ENCODE measurements around the gene SLC7A8. TPM values are rescaled to one million over a fixed set of nuclear protein-coding genes. Genes with fewer than 3 reads are reported as not detected.

SLC7A8 gene
- total and polyA plus RNA-seq, 4 experiments from 2014 or later = 0.56 to 4.1 (median 1.5) TPM

- H3K9me3 ChIP-seq (ENCODE audit: control insufficient read depth in 1 of 2, low read length in 2 of 2) = no peaks in the 10 kb centered on the region
- CTCF ChIA-PET (ENCODE audit: partially characterized antibody) = interaction anchor here (1.0 kb wide), 1 partner anchor 17 kb away, joined by 3 read pairs; no protein-coding TSS in a partner anchor
- Mint-ChIP-seq H3K27ac (no peak overlapping the region), H3K27me3 (no peaks in the 10 kb centered on the region), H3K36me3 (peaks cover 7 to 10% of the 10 kb centered on the region in 2 donors), H3K4me1 (peaks cover 0 to 5% (median 2%) of the 10 kb centered on the region in 4 donors), H3K9me3 (no peaks in the 10 kb centered on the region), H3K4me3 (no peak overlapping the region)
- no peak overlapping the region for H3K27ac ChIP-seq (ENCODE audit: low read depth, low read length)
- H3K4me1 ChIP-seq (ENCODE audit: insufficient read depth, low read length) = no peaks in the 10 kb centered on the region
- no peak overlapping the region for H3K4me3 ChIP-seq (ENCODE audit: low read length in 2 of 2)
- intact Hi-C loops (cut with micrococcal nuclease) = no loop called here
- no peaks in the 10 kb centered on the region for H3K27me3 ChIP-seq (ENCODE audit: insufficient read depth, low read length)
- H3K36me3 ChIP-seq (ENCODE audit: insufficient read depth, low read length) = peaks cover 4% of the 10 kb centered on the region
- no peak for DNase-seq
- POLR2A ChIA-PET (ENCODE audit: partially characterized antibody) = no interaction called here
Measured at GRCh38 chr14:23103581-23103980, 79.9 kb downstream of the SLC7A8 start.

GRCh38 chr14:23102801-23103200 lies 80.7 kb downstream of the SLC7A8 start:
- POLR2A ChIA-PET (ENCODE audit: partially characterized antibody) = interaction anchor here (0.6 kb wide), 1 partner anchor 1169 kb away, joined by 3 read pairs; no protein-coding TSS in a partner anchor
- Mint-ChIP-seq H3K27ac (no peak overlapping the region), H3K27me3 (no peaks in the 10 kb centered on the region), H3K36me3 (peaks cover 9 to 16% of the 10 kb centered on the region in 2 donors), H3K4me3 (no peak overlapping the region), H3K4me1 (peaks cover 0 to 6% (median 5%) of the 10 kb centered on the region in 4 donors), H3K9me3 (no peaks in the 10 kb centered on the region)
- intact Hi-C loops (cut with micrococcal nuclease) = no loop called here
- H3K36me3 ChIP-seq (ENCODE audit: insufficient read depth, low read length) = peaks cover 12% of the 10 kb centered on the region
- no peak overlapping the region for H3K27ac ChIP-seq (ENCODE audit: low read depth, low read length)
- no peak for DNase-seq
- CTCF ChIA-PET (ENCODE audit: partially characterized antibody) = interaction anchor here (0.7 to 1.0 kb wide), 2 partner anchors 10 to 18 kb away, joined by 3 read pairs; no protein-coding TSS in a partner anchor
- no peaks in the 10 kb centered on the region for H3K9me3 ChIP-seq (ENCODE audit: control insufficient read depth in 1 of 2, low read length in 2 of 2)
- H3K27me3 ChIP-seq (ENCODE audit: insufficient read depth, low read length) = no peaks in the 10 kb centered on the region
- no peak overlapping the region for H3K4me3 ChIP-seq (ENCODE audit: low read length in 2 of 2)
- H3K4me1 ChIP-seq (ENCODE audit: insufficient read depth, low read length) = peaks cover 6% of the 10 kb centered on the region

- Mint-ChIP-seq H3K4me3 (no peak overlapping the region), H3K9me3 (no peaks in the 10 kb centered on the region), H3K27ac (peak overlapping the region in 1 of 7 donors; percentile 1), H3K36me3 (peaks cover 16 to 23% of the 10 kb centered on the region in 2 donors), H3K4me1 (peaks cover 0 to 13% (median 8%) of the 10 kb centered on the region in 4 donors), H3K27me3 (no peaks in the 10 kb centered on the region)
- ChIA-PET POLR2A (ENCODE audit: partially characterized antibody) (no interaction called here), CTCF (ENCODE audit: partially characterized antibody) (interaction anchor here (0.7 to 1.0 kb wide), 3 partner anchors 11 to 24 kb away, joined by 3 read pairs; no protein-coding TSS in a partner anchor)
- intact Hi-C loops (cut with micrococcal nuclease) = no loop called here
- no peaks in the 10 kb centered on the region for H3K27me3 ChIP-seq (ENCODE audit: insufficient read depth, low read length)
- no peak for DNase-seq
- H3K27ac ChIP-seq (ENCODE audit: low read depth, low read length) = no peak overlapping the region
- H3K4me3 ChIP-seq (ENCODE audit: low read length in 2 of 2) = no peak overlapping the region
- no peaks in the 10 kb centered on the region for H3K9me3 ChIP-seq (ENCODE audit: control insufficient read depth in 1 of 2, low read length in 2 of 2)
- peaks cover 13% of the 10 kb centered on the region for H3K4me1 ChIP-seq (ENCODE audit: insufficient read depth, low read length)
- peaks cover 16% of the 10 kb centered on the region for H3K36me3 ChIP-seq (ENCODE audit: insufficient read depth, low read length)
Measured at GRCh38 chr14:23101986-23102625, 81.4 kb downstream of the SLC7A8 start.

GRCh38 chr14:23101213-23101970 lies 82.1 kb downstream of the SLC7A8 start:
- CTCF ChIA-PET (ENCODE audit: partially characterized antibody) = interaction anchor here (1.0 to 1.1 kb wide), 2 partner anchors 19 to 23 kb away, joined by 3 read pairs; no protein-coding TSS in a partner anchor
- peaks cover 20% of the 10 kb centered on the region for H3K4me1 ChIP-seq (ENCODE audit: insufficient read depth, low read length)
- H3K9me3 ChIP-seq (ENCODE audit: control insufficient read depth in 1 of 2, low read length in 2 of 2) = no peaks in the 10 kb centered on the region
- H3K27ac ChIP-seq (ENCODE audit: low read depth, low read length) = no peak overlapping the region
- H3K36me3 Mint-ChIP-seq = peaks cover 17 to 28% of the 10 kb centered on the region in 2 donors
- H3K27ac Mint-ChIP-seq = peak overlapping the region in 1 of 7 donors; percentile 1
- no peaks in the 10 kb centered on the region for H3K27me3 ChIP-seq (ENCODE audit: insufficient read depth, low read length)
- POLR2A ChIA-PET (ENCODE audit: partially characterized antibody) = no interaction called here
- no peaks in the 10 kb centered on the region for H3K27me3 Mint-ChIP-seq
- H3K36me3 ChIP-seq (ENCODE audit: insufficient read depth, low read length) = peaks cover 16% of the 10 kb centered on the region
- peaks cover 0 to 18% (median 11%) of the 10 kb centered on the region in 4 donors for H3K4me1 Mint-ChIP-seq
- H3K4me3 ChIP-seq (ENCODE audit: low read length in 2 of 2) = no peak overlapping the region
- H3K4me3 Mint-ChIP-seq = no peak overlapping the region
- H3K9me3 Mint-ChIP-seq = no peaks in the 10 kb centered on the region
- intact Hi-C loops (cut with micrococcal nuclease) = no loop called here
- DNase-seq = no peak

- H3K4me3 Mint-ChIP-seq = peak overlapping the region in 1 of 8 donors; percentile 20
- H3K4me3 ChIP-seq (ENCODE audit: low read length in 2 of 2) = no peak overlapping the region
- H3K9me3 Mint-ChIP-seq = no peaks in the 10 kb centered on the region
- H3K9me3 ChIP-seq (ENCODE audit: control insufficient read depth in 1 of 2, low read length in 2 of 2) = no peaks in the 10 kb centered on the region
- no peak overlapping the region for H3K27ac ChIP-seq (ENCODE audit: low read depth, low read length)
- H3K27ac Mint-ChIP-seq = no peak overlapping the region
- H3K4me1 Mint-ChIP-seq = peaks cover 0 to 18% (median 11%) of the 10 kb centered on the region in 4 donors
- CTCF ChIA-PET (ENCODE audit: partially characterized antibody) = interaction anchor here (0.6 to 1.5 kb wide), 6 partner anchors 10 to 113 kb away, joined by 3 to 5 read pairs (median 3); no protein-coding TSS in a partner anchor
- intact Hi-C loops (cut with micrococcal nuclease) = loop anchor here (5.0 to 10.0 kb wide), 2 partner anchors 368 to 455 kb away; partner anchors contain the start of genes NGDN, THTPA and ZFHX2
- H3K4me1 ChIP-seq (ENCODE audit: insufficient read depth, low read length) = peaks cover 21% of the 10 kb centered on the region
- no peaks in the 10 kb centered on the region for H3K27me3 ChIP-seq (ENCODE audit: insufficient read depth, low read length)
- H3K36me3 ChIP-seq (ENCODE audit: insufficient read depth, low read length) = peaks cover 16% of the 10 kb centered on the region
- H3K27me3 Mint-ChIP-seq = no peaks in the 10 kb centered on the region
- no peak for DNase-seq
- POLR2A ChIA-PET (ENCODE audit: partially characterized antibody) = no interaction called here
- peaks cover 17 to 28% of the 10 kb centered on the region in 2 donors for H3K36me3 Mint-ChIP-seq
Measured at GRCh38 chr14:23099212-23099861, 84.1 kb downstream of the SLC7A8 start.

- H3K4me1 ChIP-seq (ENCODE audit: insufficient read depth, low read length) = peaks cover 35% of the 10 kb centered on the region
- no peak overlapping the region for H3K4me3 ChIP-seq (ENCODE audit: low read length in 2 of 2)
- peaks cover 21% of the 10 kb centered on the region for H3K36me3 ChIP-seq (ENCODE audit: insufficient read depth, low read length)
- no peaks in the 10 kb centered on the region for H3K9me3 ChIP-seq (ENCODE audit: control insufficient read depth in 1 of 2, low read length in 2 of 2)
- H3K27me3 ChIP-seq (ENCODE audit: insufficient read depth, low read length) = no peaks in the 10 kb centered on the region
- CTCF ChIA-PET (ENCODE audit: partially characterized antibody) = interaction anchor here (0.8 to 1.2 kb wide), 5 partner anchors 11 to 29 kb away, joined by 3 to 5 read pairs (median 4); no protein-coding TSS in a partner anchor
- H3K27me3 Mint-ChIP-seq = no peaks in the 10 kb centered on the region
- intact Hi-C loops (cut with micrococcal nuclease) = loop anchor here (5.0 to 10.0 kb wide), 2 partner anchors 370 to 457 kb away; partner anchors contain the start of genes NGDN, THTPA and ZFHX2
- no peak for DNase-seq
- peaks cover 5 to 26% (median 16%) of the 10 kb centered on the region in 4 donors for H3K4me1 Mint-ChIP-seq
- POLR2A ChIA-PET (ENCODE audit: partially characterized antibody) = interaction anchor here (5.2 kb wide), 1 partner anchor 22 kb away, joined by 67 read pairs; the partner anchor contains the start of gene CEBPE
- H3K27ac ChIP-seq (ENCODE audit: low read depth, low read length) = no peak overlapping the region
- peak overlapping the region in 4 of 8 donors; percentile 12 to 75 (median 37) for H3K4me3 Mint-ChIP-seq
- H3K36me3 Mint-ChIP-seq = peaks cover 17 to 35% of the 10 kb centered on the region in 2 donors
- H3K27ac Mint-ChIP-seq = peak overlapping the region in 4 of 7 donors; percentile 32 to 80 (median 64)
- H3K9me3 Mint-ChIP-seq = no peaks in the 10 kb centered on the region
Measured at GRCh38 chr14:23097786-23098185, 85.7 kb downstream of the SLC7A8 start.

Measured in CD4-positive, alpha-beta memory T cell (primary cell).